AG09309 (cell line): ENCODE results near the gene ITM2B.

Experiments used
- DNase-seq: peaks from one replicate; pipeline ENCODE4 v3.0.0-alpha.2; 2010; ENCODE audit warnings: low read depth
- H3K4me3 ChIP-seq: 2 replicates; pipeline ENCODE4 v1.5.1; 2011; ENCODE audit warnings: mild to moderate bottlenecking, low read depth, low read length, moderate library complexity; ENCODE audit not compliant: control insufficient read depth
- CTCF ChIP-seq: IDR thresholded peaks from 2 replicates; pipeline ENCODE4 v1.5.1; 2011; ENCODE audit warnings: mild to moderate bottlenecking, low read depth, low read length, inconsistent platforms; ENCODE audit not compliant: insufficient read depth, control insufficient read depth; ENCODE audit errors: missing control alignments

The ITM2B gene

GRCh38 chr13:48291730-48292129, 58.7 kb downstream of the ITM2B start:
- DNase-seq, result no peak
- TF ChIP-seq CTCF, result no peak
- H3K4me3 ChIP-seq, result no peak overlapping the region

DNA sequence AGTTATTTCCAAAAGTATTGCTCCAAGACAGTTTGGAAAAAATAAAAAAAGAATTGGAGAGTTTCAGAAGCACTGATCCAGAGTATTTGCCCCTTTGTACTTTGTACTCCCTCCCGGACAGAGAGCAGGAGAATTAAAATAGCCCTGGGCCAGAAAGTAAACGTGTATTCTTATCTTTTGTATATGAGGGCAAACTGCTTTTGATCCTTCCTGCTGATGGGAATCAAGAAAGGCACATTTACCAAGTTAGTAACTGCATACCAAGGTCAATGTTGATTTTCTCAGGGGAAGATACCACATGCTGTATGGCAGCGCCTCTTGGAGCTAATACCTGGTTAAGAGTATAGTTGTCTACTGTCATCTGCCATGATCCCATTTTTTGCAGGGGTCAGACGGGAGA, 59.6 kb downstream of the ITM2B start:
- no peak overlapping the region for H3K4me3 ChIP-seq
- no peak for TF ChIP-seq CTCF
- no peak for DNase-seq

DNA sequence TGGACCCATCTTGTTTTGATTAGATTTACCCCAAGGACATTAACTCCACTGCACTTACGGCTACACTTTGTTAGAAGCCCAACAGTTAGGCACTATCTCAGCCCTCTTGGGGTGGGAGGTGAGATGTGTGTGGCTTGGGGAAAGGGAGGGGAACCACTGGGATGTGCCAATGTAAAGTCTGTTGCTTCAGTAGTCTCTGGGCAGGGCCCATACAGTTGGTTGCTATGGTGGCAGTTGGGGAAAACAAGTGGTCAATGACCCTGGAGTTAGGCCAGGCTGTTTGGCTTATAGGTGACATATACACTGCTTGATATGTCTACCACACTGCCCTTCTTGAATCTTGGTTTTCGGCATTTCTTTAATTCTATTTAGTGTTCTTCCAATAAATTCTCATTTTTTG, 61.6 kb downstream of the ITM2B start:
- no peak for DNase-seq
- no peak overlapping the region for H3K4me3 ChIP-seq
- TF ChIP-seq CTCF, result no peak

GRCh38 chr13:48295271-48295670, 62.3 kb downstream of the ITM2B start:
- no peak for TF ChIP-seq CTCF
- no peak overlapping the region for H3K4me3 ChIP-seq
- DNase-seq, result no peak

DNA sequence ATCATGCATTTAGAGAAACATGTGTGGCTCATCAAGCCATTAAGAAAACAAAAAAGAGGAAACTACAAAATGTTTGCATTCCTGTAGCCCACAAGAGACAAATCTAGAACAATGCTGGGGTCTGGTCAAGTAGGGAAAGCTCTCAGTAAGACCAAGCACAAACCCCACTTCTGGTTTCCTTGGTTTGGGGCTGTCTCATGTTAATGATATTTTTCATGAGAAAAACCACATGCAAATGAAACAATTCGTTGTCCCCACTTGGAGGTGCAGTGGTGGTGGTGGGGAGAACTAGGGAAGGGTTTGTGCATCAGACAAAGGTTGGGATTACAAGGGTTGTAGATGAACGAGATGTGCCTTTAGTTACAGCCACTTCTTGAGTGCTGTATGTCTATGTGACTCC, 63.5 kb downstream of the ITM2B start:
- DNase-seq, result no peak
- H3K4me3 ChIP-seq, result no peak overlapping the region
- no peak for TF ChIP-seq CTCF

DNA sequence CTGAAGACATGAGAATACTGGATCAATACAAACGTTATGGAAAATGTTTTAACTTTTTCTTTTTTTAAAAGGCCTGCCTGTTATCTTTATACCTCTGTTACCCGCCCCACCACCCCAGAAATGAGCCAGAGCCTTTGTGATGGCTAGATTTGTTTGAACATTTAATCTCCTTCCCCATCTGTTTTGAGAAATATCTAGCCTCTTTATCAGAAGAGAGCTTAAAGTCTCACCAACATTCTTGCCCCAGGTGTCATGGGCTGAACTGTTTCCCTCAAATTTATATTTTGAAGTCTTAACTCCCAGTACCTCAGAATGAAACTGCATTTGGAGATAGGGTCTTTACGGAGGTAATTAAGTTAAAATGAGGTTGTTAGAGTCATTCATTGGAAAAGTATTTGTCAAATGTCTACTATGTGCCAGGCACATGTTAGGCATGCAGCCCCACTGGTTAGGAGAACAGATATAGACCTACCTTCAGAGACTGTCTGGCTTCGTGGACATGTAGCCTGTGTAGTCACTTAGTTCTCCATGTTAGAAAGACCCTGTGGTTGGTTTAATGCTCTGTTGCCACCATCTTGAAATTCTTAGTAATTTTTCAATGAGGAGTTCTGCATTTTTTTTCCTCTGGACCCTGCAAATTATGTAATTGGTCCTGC, 64.3 kb downstream of the ITM2B start:
- DNase-seq, result no peak
- no peak for TF ChIP-seq CTCF
- no peak overlapping the region for H3K4me3 ChIP-seq

DNA sequence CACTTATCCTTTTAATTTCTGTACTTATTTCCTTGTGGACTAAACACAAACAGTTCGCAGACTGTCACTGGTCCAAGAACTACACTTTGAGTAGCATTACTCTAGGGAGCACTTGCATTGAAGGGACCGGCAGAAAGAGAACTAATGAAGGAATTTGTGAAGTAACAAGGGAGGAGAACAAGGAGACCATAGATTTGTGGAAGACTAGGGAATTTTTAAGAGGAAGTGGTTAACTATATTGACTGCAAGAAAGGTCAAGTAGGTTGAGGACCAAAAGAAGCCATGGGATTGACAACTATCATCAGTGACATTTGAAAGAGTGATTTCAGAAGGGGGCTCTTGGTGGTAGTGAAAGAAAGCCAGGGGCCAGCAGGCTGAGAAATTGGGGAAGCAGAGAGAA, 66.6 kb downstream of the ITM2B start:
- TF ChIP-seq CTCF, result no peak
- DNase-seq, result no peak

More for the DNA sequence above, 66.6 kb downstream of the ITM2B start:
- H3K4me3 ChIP-seq, result no peak overlapping the region
